ENCODE results near the gene SLC39A11.

DNA sequence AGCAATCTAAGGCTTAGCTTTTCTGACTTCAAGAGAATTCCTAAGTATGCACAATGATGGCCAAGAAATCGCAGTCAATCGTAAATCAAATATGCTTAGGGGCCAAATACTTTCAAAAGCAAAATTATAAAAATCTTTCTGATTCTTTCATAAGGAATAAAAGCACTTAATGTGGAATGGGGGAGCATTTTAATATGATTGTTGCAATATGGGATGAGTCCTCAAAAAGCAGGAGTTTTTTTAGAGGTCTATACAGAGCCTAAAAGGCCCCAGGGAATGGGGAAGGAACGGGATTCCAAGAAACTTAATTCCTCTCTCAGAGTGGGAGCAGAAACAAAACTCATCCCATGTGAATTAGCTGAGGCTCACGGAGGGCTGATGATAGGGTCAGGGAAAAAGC is 14.7 kb upstream of the SLC39A11 start:
- TF ChIP-seq, protein P1, sequence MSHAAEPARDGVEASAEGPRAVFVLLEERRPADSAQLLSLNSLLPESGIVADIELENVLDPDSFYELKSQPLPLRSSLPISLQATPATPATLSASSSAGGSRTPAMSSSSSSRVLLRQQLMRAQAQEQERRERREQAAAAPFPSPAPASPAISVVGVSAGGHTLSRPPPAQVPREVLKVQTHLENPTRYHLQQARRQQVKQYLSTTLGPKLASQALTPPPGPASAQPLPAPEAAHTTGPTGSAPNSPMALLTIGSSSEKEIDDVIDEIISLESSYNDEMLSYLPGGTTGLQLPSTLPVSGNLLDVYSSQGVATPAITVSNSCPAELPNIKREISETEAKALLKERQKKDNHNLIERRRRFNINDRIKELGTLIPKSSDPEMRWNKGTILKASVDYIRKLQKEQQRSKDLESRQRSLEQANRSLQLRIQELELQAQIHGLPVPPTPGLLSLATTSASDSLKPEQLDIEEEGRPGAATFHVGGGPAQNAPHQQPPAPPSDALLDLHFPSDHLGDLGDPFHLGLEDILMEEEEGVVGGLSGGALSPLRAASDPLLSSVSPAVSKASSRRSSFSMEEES (CRISPR knock-in tag; IDR thresholded peaks at IDR 0.05): no peak
- no peak for TF ChIP-seq NONO (IDR thresholded peaks at IDR 0.05)
- no peak for TF ChIP-seq NONO (CRISPR knock-in tag; conservative IDR thresholded peaks at IDR 0.05)
- no peak for TF ChIP-seq ZBTB3 (CRISPR knock-in tag; IDR thresholded peaks at IDR 0.05; ENCODE audit: borderline replicate concordance, low read depth)
- TF ChIP-seq DNMT3B (CRISPR knock-in tag; conservative IDR thresholded peaks at IDR 0.05): no peak
- TF ChIP-seq, protein P2, sequence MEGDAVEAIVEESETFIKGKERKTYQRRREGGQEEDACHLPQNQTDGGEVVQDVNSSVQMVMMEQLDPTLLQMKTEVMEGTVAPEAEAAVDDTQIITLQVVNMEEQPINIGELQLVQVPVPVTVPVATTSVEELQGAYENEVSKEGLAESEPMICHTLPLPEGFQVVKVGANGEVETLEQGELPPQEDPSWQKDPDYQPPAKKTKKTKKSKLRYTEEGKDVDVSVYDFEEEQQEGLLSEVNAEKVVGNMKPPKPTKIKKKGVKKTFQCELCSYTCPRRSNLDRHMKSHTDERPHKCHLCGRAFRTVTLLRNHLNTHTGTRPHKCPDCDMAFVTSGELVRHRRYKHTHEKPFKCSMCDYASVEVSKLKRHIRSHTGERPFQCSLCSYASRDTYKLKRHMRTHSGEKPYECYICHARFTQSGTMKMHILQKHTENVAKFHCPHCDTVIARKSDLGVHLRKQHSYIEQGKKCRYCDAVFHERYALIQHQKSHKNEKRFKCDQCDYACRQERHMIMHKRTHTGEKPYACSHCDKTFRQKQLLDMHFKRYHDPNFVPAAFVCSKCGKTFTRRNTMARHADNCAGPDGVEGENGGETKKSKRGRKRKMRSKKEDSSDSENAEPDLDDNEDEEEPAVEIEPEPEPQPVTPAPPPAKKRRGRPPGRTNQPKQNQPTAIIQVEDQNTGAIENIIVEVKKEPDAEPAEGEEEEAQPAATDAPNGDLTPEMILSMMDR (CRISPR knock-in tag; IDR thresholded peaks at IDR 0.05): no peak

Measured in HepG2 (cell line).